ENCODE measurements around the gene OR2A42. TPM values are rescaled to one million over a fixed set of nuclear protein-coding genes. Genes with fewer than 3 reads are reported as not detected.
"Not testable (repeated sequence)": the region's sequence is repeated elsewhere in the genome, so short reads cannot be mapped to it uniquely, and the experiment has no call there.

Gene OR2A42
- total RNA-seq, 1 experiment from 2014 or later = 0.40 TPM

- BruUV-seq (replicated peaks); H3K36me3 ChIP-seq (ENCODE audit: low read depth, low read length); ATAC-seq; H3K4me2 ChIP-seq (ENCODE audit: low read length); H3K27ac ChIP-seq (ENCODE audit: low read length); H3K4me3 ChIP-seq (ENCODE audit: low read length); H4K20me1 ChIP-seq (ENCODE audit: low read length); intact Hi-C loops (cut with micrococcal nuclease); DNase-seq; CTCF ChIA-PET; H3K9ac ChIP-seq (ENCODE audit: low read length); H3K27me3 ChIP-seq (ENCODE audit: low read length); H3K79me2 ChIP-seq (ENCODE audit: low read length); H3K4me1 ChIP-seq (ENCODE audit: insufficient read depth, low read length); POLR2A ChIA-PET (ENCODE audit: unreplicated experiment); H3K9me3 ChIP-seq (ENCODE audit: low read length); H3K9me2 ChIP-seq (replicated peaks; ENCODE audit: low read length); H2AFZ ChIP-seq (ENCODE audit: low read length); H3F3A ChIP-seq (ENCODE audit: low read length, unreplicated experiment): not testable (repeated sequence)
These were observed 40.5 kb downstream of the OR2A42 start for GRCh38 chr7:144198934-144199333.

- ATAC-seq = peak; percentile 85
- DNase-seq; intact Hi-C loops (cut with micrococcal nuclease): not testable (repeated sequence)
These were observed 44.1 kb downstream of the OR2A42 start, which contains the start of gene ARHGEF35 for GRCh38 chr7:144195212-144195872. Gene ARHGEF35, minus strand, starts transcription at chr7:144195833. Its CDS starts 7,450 bp downstream, at chr7:144188383.

DNA sequence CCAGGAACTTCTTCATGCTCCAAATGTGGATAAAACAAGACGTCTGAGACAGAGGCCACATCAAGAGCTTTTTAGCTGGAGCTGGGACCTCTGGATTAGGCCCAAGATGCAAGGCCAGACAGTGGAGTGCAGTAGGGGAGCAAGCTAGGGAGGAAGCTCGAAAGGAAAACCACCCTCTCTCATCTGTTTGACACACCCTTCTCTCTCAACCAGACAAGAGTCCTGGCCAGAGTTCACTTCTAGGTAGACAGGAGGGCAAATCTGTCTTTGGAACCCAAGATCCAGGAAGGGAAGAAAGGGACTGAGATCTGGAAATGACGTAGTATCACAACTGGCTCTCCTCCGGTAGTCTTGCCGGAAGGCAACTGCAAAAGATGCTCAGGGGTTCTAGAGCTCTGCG, 45.0 kb downstream of the OR2A42 start:
- H3K9me2 ChIP-seq (replicated peaks; ENCODE audit: low read length); H3K27ac ChIP-seq (ENCODE audit: low read length); H3K4me3 ChIP-seq (ENCODE audit: low read length); H3K27me3 ChIP-seq (ENCODE audit: low read length); H3K79me2 ChIP-seq (ENCODE audit: low read length); H3K4me2 ChIP-seq (ENCODE audit: low read length); H4K20me1 ChIP-seq (ENCODE audit: low read length); H2AFZ ChIP-seq (ENCODE audit: low read length); H3K36me3 ChIP-seq (ENCODE audit: low read depth, low read length); CTCF ChIA-PET; intact Hi-C loops (cut with micrococcal nuclease); POLR2A ChIA-PET (ENCODE audit: unreplicated experiment); DNase-seq; H3K9me3 ChIP-seq (ENCODE audit: low read length); H3K9ac ChIP-seq (ENCODE audit: low read length); H3F3A ChIP-seq (ENCODE audit: low read length, unreplicated experiment); ATAC-seq; H3K4me1 ChIP-seq (ENCODE audit: insufficient read depth, low read length): not testable (repeated sequence)
- TSS peak; percentile 53 for BruUV-seq (replicated peaks)

More at GRCh38 chr7:144195212-144195872, 44.1 kb downstream of the OR2A42 start, which contains the start of gene ARHGEF35:
- H3K27me3 ChIP-seq (ENCODE audit: low read length); H3K79me2 ChIP-seq (ENCODE audit: low read length); H3K4me3 ChIP-seq (ENCODE audit: low read length); CTCF ChIA-PET; H3K4me1 ChIP-seq (ENCODE audit: insufficient read depth, low read length); H3K4me2 ChIP-seq (ENCODE audit: low read length); H3K9me2 ChIP-seq (replicated peaks; ENCODE audit: low read length); POLR2A ChIA-PET (ENCODE audit: unreplicated experiment); H4K20me1 ChIP-seq (ENCODE audit: low read length); H3K9ac ChIP-seq (ENCODE audit: low read length); H3F3A ChIP-seq (ENCODE audit: low read length, unreplicated experiment); BruUV-seq (replicated peaks); H3K27ac ChIP-seq (ENCODE audit: low read length); H3K9me3 ChIP-seq (ENCODE audit: low read length); H2AFZ ChIP-seq (ENCODE audit: low read length); H3K36me3 ChIP-seq (ENCODE audit: low read depth, low read length): not testable (repeated sequence)

GRCh38 chr7:144193782-144194181, 45.6 kb downstream of the OR2A42 start:
- H3K9ac ChIP-seq (ENCODE audit: low read length); DNase-seq; H3K4me3 ChIP-seq (ENCODE audit: low read length); H3K9me2 ChIP-seq (replicated peaks; ENCODE audit: low read length); ATAC-seq; H3K27me3 ChIP-seq (ENCODE audit: low read length); H3K79me2 ChIP-seq (ENCODE audit: low read length); POLR2A ChIA-PET (ENCODE audit: unreplicated experiment); H3K36me3 ChIP-seq (ENCODE audit: low read depth, low read length); H4K20me1 ChIP-seq (ENCODE audit: low read length); H3K4me2 ChIP-seq (ENCODE audit: low read length); H3K4me1 ChIP-seq (ENCODE audit: insufficient read depth, low read length); BruUV-seq (replicated peaks); H2AFZ ChIP-seq (ENCODE audit: low read length); H3K9me3 ChIP-seq (ENCODE audit: low read length); H3K27ac ChIP-seq (ENCODE audit: low read length); intact Hi-C loops (cut with micrococcal nuclease); CTCF ChIA-PET; H3F3A ChIP-seq (ENCODE audit: low read length, unreplicated experiment): not testable (repeated sequence)

GRCh38 chr7:144188578-144189171, 50.7 kb downstream of the OR2A42 start:
- POLR2A ChIA-PET (ENCODE audit: unreplicated experiment); DNase-seq; H3K9me2 ChIP-seq (replicated peaks; ENCODE audit: low read length); H3K4me3 ChIP-seq (ENCODE audit: low read length); H3K9ac ChIP-seq (ENCODE audit: low read length); intact Hi-C loops (cut with micrococcal nuclease); H3K4me2 ChIP-seq (ENCODE audit: low read length); H3K4me1 ChIP-seq (ENCODE audit: insufficient read depth, low read length); CTCF ChIA-PET; BruUV-seq (replicated peaks); H4K20me1 ChIP-seq (ENCODE audit: low read length); H2AFZ ChIP-seq (ENCODE audit: low read length); H3K79me2 ChIP-seq (ENCODE audit: low read length); H3K27ac ChIP-seq (ENCODE audit: low read length); H3K36me3 ChIP-seq (ENCODE audit: low read depth, low read length); H3K27me3 ChIP-seq (ENCODE audit: low read length); H3F3A ChIP-seq (ENCODE audit: low read length, unreplicated experiment); H3K9me3 ChIP-seq (ENCODE audit: low read length): not testable (repeated sequence)
- peak; percentile 71 for ATAC-seq

GRCh38 chr7:144187848-144188247, 51.6 kb downstream of the OR2A42 start:
- H3K9me3 ChIP-seq (ENCODE audit: low read length); H3K9me2 ChIP-seq (replicated peaks; ENCODE audit: low read length); ATAC-seq; H3K4me1 ChIP-seq (ENCODE audit: insufficient read depth, low read length); H3K4me2 ChIP-seq (ENCODE audit: low read length); CTCF ChIA-PET; H4K20me1 ChIP-seq (ENCODE audit: low read length); H3K79me2 ChIP-seq (ENCODE audit: low read length); H3K27ac ChIP-seq (ENCODE audit: low read length); H2AFZ ChIP-seq (ENCODE audit: low read length); H3K4me3 ChIP-seq (ENCODE audit: low read length); BruUV-seq (replicated peaks); H3K27me3 ChIP-seq (ENCODE audit: low read length); DNase-seq; POLR2A ChIA-PET (ENCODE audit: unreplicated experiment); H3K9ac ChIP-seq (ENCODE audit: low read length); intact Hi-C loops (cut with micrococcal nuclease); H3F3A ChIP-seq (ENCODE audit: low read length, unreplicated experiment); H3K36me3 ChIP-seq (ENCODE audit: low read depth, low read length): not testable (repeated sequence)

DNA sequence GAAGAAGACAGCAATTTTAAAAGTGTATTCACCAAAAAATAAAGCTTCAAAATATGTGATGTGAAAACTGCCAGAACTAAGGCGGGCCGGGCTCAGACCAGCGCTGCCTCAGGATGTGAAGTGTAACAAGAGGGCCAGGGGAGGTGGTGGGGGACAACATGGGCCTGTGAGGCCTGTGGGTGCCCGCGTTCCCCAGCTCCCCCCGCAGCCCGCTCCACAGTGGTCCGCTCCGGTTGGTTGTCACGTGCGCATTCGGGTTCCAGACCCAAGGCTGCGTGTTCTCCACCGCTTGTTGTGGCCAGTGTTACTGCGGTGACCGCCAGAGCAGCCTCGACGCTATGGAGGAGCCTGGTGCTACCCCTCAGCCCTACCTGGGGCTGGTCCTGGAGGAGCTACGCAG, 56.2 kb downstream of the OR2A42 start, which contains the start of gene CTAGE4:
Gene CTAGE4 (plus strand): TSS at position 301 of the 400 bp plus-strand sequence. CDS start 38 bp downstream, at position 339.
- H3F3A ChIP-seq (ENCODE audit: low read length, unreplicated experiment); intact Hi-C loops (cut with micrococcal nuclease); H2AFZ ChIP-seq (ENCODE audit: low read length); H3K9me2 ChIP-seq (replicated peaks; ENCODE audit: low read length); CTCF ChIA-PET; DNase-seq; ATAC-seq; H3K27ac ChIP-seq (ENCODE audit: low read length); H3K4me3 ChIP-seq (ENCODE audit: low read length); H3K27me3 ChIP-seq (ENCODE audit: low read length); H3K79me2 ChIP-seq (ENCODE audit: low read length); H3K9me3 ChIP-seq (ENCODE audit: low read length); H3K36me3 ChIP-seq (ENCODE audit: low read depth, low read length); BruUV-seq (replicated peaks); H4K20me1 ChIP-seq (ENCODE audit: low read length); POLR2A ChIA-PET (ENCODE audit: unreplicated experiment); H3K4me2 ChIP-seq (ENCODE audit: low read length); H3K9ac ChIP-seq (ENCODE audit: low read length); H3K4me1 ChIP-seq (ENCODE audit: insufficient read depth, low read length): not testable (repeated sequence)
